ENCODE measurements around the gene RPS5.
"Not testable (repeated sequence)": the region's sequence is repeated elsewhere in the genome, so short reads cannot be mapped to it uniquely, and the experiment has no call there.

The RPS5 gene

GRCh38 chr19:58385891-58386575 lies 1.0 kb upstream of the RPS5 start:
- peak in 1 of 2 experiments; percentile 29 for DNase-seq

DNA sequence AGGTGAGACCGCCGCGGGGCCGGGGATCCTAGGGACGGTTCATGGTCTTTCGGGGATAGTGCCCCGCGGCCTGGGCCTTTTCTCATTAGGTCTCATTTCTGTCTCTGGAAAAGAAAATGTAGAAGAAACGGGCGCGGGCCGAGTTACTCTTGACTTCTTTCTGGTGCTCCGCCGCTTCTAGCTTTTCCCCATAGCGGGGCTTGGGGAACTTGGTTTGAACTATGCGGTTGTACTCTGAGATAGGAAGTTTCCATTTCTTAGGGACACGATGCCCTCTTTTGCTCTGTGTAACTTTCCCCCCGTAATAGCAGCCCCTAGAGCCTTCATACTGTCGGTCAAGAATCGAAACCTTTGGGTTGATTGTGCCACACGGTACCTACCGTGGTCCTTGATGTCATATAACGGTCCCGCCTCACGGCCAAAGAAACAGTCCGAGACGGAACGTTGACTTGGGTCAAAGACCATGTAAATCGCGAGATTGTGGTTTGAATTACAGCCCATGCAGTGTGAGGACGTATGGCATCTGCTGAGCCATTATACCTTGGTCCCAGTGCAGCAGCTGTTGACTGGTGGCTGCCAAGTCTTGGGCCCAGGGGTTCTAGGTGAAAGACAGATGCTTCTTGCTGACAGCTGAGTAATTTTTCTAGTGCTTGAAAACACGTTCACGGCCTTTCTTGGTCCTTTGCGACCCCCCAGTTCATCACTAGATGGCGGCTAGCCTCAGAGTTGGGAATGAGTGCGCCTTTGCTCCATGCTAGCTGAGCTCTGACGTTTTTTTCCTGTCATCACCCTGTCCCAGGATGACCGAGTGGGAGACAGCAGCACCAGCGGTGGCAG lies 487 bp downstream of the RPS5 start:
- DNase-seq = no peak

DNA sequence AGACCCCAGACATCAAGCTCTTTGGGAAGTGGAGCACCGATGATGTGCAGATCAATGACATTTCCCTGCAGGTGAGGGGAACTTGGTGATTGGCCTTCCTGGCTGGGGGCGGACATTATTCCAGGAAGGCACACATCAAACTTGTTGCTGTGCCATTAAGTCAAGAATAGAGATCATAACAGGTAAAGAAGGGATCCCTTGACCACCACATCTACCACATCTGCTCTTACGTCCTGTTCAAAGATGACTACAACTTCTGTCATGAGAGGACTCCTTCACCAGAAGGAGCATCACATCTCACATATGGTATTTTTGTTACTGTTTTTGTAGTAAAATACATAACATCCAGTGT lies 1.1 kb downstream of the RPS5 start:
- no peak for DNase-seq

DNA sequence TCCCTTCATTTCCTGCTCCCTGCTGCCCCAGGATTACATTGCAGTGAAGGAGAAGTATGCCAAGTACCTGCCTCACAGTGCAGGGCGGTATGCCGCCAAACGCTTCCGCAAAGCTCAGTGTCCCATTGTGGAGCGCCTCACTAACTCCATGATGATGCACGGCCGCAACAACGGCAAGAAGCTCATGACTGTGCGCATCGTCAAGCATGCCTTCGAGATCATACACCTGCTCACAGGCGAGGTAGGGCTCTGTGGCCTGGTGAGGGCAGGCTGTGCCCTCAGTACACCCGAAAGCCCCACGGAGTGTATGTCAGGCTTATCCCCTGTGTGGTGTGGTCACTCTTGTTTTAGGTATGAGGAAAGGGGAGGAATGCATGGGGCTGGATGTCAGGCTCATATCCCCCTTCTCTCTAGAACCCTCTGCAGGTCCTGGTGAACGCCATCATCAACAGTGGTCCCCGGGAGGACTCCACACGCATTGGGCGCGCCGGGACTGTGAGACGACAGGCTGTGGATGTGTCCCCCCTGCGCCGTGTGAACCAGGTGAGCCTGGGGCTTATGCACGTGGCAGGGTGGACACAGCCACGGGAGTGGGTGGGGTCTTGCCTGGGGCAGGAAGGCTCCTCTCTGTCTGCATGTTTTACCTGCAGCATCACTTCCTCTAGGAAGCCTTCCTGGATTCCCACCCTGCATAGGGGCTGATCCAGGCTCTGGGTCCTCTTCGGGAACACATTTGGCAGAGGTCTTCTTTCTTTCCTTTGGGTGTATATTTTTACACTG lies 6.1 kb downstream of the RPS5 start:
- no peak for DNase-seq

DNA sequence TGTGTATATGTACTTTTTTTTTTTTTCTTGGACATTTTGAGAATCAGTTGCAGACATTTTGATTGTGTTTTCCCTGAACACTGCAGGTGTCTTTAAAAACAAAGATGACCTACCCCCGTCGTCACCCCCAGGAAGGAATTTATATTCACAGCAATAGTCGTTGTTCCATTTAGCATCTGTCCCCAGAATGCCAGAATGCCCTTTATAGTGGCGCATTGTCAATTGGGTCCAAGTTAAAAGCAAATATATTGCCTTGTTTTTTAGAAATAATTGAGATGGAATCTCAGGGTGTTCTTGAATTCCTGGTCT lies 6.6 kb downstream of the RPS5 start:
- DNase-seq = no peak

DNA sequence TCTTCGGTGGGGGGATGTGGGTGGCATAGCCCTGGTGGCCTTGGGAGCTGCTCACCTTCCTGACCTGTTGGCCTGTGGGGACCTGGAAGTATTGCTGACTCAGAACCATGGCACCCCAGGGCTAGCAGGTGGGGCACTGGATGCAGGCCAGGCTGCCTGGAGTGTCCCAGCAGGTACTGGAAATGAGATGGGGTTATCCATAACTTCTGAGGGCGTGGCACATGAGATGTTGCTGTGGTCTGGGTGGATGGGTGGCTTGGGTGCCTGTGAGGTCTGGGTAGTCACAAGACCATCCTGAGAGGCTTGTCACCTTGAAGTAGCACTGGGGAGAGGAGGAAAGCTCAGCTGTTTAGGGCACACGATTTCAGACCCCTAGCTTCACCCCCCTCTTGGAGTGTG lies 7.8 kb downstream of the RPS5 start:
- DNase-seq = no peak

GRCh38 chr19:58395220-58395978 lies 8.3 kb downstream of the RPS5 start, which contains the start of gene RNF225:
TSS of gene RNF225 (plus strand) at chr19:58395656. CDS start at chr19:58396090, 434 bp downstream.
- peak; percentile 29 to 66 for DNase-seq

DNA sequence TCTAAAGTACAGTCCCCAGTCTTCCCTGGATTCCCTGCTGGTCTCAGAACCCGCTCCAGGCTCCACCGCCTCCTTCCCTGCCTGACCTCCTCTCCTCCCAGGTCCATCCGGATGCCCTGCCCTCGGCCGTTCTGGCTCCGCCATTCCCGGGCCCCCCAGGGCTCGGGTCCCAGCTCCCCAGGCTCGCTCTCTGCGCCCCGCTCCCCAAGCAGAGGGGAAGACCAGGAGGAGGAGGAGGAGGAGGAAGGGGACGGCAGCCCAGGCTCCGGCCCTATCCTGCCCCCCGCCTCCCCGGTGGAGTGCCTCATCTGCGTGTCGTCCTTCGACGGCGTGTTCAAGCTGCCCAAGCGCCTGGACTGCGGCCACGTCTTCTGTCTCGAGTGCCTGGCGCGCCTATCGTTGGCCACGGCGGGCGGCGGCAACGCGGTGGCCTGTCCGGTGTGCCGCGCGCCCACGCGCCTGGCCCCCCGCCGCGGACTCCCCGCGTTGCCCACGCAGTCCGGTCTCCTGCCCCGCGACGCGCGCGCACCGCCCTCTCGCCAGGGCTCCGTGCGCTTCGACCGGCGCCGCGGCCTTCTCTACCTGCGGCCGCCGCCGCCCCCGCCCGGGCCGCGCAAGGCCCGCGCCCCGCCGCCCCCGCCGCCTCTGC lies 9.0 kb downstream of the RPS5 start:
- DNase-seq = no peak

DNA sequence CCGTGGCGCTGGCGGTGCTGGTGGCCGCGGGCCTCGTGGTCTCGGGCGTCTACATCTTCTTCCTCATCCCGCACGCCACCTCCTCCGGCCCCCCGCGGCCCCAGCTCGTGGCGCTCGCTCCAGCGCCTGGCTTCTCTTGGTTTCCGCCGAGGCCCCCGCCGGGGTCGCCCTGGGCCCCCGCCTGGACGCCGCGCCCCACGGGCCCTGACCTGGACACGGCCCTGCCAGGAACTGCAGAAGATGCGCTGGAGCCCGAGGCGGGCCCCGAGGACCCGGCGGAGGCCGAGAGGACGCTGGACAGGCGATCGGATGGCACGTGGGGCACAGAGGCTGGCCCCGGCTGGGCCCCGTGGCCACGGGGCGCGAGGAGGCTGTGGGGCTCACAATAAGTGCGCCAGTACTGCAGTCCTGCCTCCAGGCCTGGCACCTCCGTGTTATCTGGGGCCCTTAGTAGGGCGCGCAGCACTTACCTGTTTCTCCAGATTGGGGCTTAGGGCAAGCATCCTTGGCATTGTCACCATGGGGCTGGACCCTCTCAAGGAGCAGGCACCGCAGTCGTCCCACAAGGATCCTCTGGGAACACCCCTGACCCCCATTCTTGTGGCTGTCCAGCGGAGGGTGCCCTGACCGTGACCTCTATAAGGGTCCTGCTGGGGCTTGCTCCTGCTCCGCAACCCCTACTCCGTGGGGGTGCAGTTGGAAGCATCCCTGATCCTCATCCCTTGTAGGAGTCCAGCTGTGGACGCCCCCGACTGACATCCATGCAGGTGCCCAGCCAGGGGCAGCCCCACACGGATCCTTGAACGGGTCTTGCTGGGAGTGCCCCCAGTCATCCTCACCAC lies 9.8 kb downstream of the RPS5 start:
- DNase-seq = no peak

DNA sequence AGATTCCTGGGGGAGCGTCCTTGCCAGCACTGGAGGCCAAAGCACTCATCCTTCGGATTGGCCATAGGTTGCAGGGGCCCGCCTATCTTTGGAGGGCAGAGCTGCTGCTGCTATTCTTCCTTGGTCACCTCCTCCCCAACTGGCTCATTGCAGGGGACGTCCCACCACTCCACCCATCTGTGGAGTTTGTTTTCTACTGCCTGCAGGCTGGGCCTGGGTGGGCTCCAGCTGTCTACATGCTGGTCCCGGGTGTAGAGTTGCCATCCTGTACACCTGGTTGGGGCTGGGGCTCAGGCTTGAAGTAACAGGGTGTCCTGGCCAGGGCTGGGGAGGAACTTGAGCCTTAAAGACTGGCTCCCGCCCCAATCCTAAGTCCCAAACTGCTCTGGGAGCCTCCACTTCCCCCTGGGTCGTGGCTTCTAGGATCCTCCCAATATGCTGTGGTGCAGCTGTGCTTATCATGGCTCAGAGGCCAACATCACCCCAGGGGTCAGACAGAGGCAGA lies 10.5 kb downstream of the RPS5 start:
- no peak for DNase-seq

DNA sequence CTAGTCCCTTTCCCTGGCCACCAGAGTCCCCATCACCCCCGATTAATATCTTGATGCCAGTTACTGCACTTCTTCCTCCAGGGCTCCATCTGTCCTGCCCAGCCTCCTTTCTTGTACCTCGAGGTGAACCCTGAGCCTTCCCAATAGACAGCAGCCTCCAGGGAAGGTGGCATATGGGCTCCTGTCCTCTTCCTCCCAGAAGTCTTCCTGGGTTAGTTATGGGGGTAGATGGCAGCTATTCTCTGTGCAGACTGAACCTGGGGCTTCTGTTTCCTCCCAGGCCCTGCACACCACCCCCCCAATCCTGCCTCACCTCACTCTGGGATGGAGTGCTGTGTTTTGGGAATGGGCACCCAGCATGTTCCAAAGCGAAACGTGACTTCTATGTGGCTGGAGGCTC lies 11.0 kb downstream of the RPS5 start:
- no peak for DNase-seq

DNA sequence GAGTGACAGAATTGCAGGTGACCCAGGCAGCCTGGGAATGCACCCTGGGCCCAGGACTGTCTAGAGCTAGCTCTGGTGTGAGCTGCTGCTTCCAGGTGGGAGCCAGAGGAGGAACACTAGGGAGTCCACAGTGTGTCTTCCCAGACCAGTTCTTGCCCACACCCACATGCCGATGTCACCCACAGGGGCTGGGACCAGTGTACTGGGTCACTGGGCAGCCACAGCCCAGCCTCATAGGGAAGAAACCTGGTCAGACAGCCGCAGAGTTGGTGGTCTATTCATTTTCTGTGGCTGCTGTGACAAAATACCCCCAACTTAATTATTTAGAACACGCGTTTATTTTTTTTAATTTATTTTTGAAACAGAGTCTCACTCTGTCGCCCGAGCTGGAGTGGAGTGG lies 11.5 kb downstream of the RPS5 start:
- no peak for DNase-seq

DNA sequence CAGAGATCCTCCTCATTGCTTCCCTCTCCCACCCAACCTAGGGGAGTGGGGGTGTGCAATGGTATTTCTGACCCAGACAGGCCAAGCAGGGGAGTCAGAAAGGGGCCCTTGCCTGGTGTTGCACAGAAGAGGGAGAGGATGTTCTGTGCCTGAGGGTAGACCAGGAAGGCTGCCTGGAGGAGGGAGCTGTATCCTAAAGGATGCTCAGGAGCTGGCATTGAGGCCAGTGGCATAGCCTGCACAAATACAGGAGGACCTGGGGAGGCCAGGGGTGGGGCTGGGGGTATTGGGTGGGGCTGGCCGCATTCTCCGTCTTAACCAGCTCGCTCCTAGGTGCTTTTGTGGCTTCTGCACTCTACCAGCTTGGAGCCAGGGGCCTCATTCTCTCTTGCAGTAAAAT lies 12.8 kb downstream of the RPS5 start:
- no peak for DNase-seq

GRCh38 chr19:58400316-58400915 lies 13.3 kb downstream of the RPS5 start:
- DNase-seq = no peak

DNA sequence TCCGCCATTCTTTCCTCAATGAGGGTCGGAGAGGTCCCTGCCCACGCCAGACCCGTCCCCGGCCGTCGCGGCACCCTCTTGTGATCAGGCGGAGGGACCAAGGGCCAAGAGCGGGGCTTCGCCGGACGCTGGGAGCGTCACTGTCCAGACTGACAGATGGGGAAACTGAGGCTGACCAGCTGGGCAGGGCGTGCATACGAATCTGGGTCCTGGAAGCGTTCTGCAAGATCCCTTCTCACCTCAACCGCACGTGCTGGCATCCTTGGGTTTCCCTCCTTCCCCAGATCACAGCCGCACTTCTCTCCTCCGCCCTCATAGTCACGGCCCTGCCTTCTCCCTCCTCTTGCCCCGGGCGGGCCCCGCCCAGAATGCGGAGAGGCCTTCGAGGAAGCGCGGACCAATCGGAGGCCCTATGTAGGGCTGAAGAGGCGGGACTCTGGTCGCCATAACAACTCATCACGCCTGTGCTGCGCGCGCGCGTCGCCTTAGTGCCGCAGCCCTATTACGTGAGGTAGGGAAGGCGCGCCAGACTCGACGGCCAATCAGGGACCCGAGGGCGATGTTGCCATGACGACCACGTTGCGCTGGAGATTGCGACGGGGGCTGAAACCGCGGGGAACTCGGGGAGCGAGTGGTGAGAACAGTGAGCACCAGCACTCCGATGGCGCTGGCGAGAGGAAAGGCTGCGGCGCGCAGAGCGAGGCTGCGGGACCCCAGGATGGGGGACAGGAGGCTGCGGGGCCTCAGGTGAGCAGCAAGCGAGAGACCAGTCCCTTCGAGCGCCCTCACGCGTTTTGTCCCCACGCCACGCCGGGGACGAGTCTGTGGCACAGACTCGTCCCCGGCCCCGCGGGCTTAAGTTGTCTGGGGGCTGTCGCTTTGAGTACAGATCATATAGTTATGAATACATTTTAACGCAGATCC lies 14.1 kb downstream of the RPS5 start:
- DNase-seq = peak; percentile 98 to 100

DNA sequence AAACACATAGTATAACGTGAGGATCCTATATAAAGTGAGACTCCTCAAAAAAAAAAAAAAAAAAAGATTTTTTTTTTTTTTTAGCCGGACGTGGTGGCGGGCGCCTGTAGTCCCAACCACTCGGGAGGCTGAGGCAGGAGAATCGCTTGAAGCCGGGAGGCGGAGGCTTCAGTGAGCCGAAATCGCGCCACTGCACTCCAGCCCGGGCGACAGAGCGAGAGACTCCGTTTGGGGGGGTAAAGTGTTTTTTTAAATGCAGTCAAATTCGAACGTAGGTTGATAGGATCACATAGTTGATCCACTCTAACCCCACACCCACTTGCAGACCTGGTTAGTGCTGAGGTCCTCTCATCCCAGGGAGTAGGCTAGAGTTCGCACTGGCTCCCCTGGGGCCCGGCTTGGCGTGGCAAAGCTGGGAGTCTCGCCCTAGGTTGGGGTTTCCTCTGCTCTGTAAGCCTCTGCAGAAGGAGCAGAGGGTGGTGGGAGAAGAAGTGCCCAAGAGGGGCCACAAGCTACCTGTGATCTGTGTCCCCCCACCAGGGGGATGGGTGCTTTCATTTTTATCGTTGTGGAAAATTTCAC lies 14.9 kb downstream of the RPS5 start:
- DNase-seq = no peak

DNA sequence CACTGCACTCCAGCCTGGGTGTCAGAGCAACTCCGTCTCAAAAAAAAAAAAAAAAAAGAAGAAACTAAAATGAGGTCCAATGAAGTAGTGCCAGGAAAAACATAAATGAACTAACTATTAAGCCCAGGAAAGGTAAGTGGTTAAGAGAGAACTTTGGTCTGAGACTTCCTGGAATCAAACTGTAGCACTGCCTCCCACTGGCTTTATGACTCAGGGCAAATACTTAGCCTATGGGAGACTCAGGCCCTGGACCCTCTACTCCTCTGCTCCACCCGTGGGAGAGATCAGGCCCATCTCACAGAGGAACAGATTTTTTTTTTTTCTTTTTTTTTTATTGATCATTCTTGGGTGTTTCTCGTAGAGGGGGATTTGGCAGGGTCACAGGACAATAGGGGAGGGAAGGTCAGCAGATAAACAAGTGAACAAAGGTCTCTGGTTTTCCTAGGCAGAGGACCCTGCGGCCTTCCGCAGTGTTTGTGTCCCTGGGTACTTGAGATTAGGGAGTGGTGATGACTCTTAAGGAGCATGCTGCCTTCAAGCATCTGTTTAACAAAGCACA lies 16.9 kb downstream of the RPS5 start:
- DNase-seq = not testable (repeated sequence)

- no peak for DNase-seq
These were observed 20.0 kb downstream of the RPS5 start for GRCh38 chr19:58406818-58407657.

All from NCI-H526 (cell line).